NCI-H1930 (cell line): ENCODE data around the gene ABCD3.
A peak's percentile ranks its signal among the peaks of the same experiment; 100 is the strongest.
"Not testable (repeated sequence)": the region's sequence is repeated elsewhere in the genome, so short reads cannot be mapped to it uniquely, and the experiment has no call there.

Experiments used
- DNase-seq, 2 experiments: peaks; one replicate each; lab custom pipeline; 2025; lab: John Stamatoyannopoulos, UW

ABCD3 gene

GRCh38 chr1:94417978-94418663 lies at the start of gene ABCD3:
Gene ABCD3, plus strand, starts transcription at chr1:94418389. Its CDS starts 90 bp downstream, at chr1:94418479.
- peak; percentile 91 to 94 for DNase-seq

- not testable (repeated sequence) for DNase-seq
Observed at GRCh38 chr1:94372771-94373170, 45.4 kb upstream of the ABCD3 start.

GRCh38 chr1:94373311-94373710 lies 44.9 kb upstream of the ABCD3 start:
- DNase-seq, result not testable (repeated sequence)

- not testable (repeated sequence) for DNase-seq
Observed at GRCh38 chr1:94375666-94376065, 42.5 kb upstream of the ABCD3 start.

GRCh38 chr1:94378493-94378892 lies 39.7 kb upstream of the ABCD3 start:
- DNase-seq, result not testable (repeated sequence)

- DNase-seq, result no peak
Observed at GRCh38 chr1:94379615-94380014, 38.6 kb upstream of the ABCD3 start.

- DNase-seq, result no peak
Observed at GRCh38 chr1:94382201-94382600, 36.0 kb upstream of the ABCD3 start.

GRCh38 chr1:94383966-94384408 lies 34.2 kb upstream of the ABCD3 start:
- DNase-seq, result no peak

GRCh38 chr1:94384485-94385265 lies 33.5 kb upstream of the ABCD3 start:
- DNase-seq, result no peak

- DNase-seq, result no peak
Observed at GRCh38 chr1:94385308-94385929, 32.8 kb upstream of the ABCD3 start.

- DNase-seq, result no peak
Observed at GRCh38 chr1:94389298-94389697, 28.9 kb upstream of the ABCD3 start.

- no peak for DNase-seq
Observed at GRCh38 chr1:94394247-94394646, 23.9 kb upstream of the ABCD3 start.

- DNase-seq, result no peak
Observed at GRCh38 chr1:94395231-94395630, 23.0 kb upstream of the ABCD3 start.

- DNase-seq, result no peak
Observed at GRCh38 chr1:94395748-94396309, 22.4 kb upstream of the ABCD3 start.

GRCh38 chr1:94396356-94397010 lies 21.7 kb upstream of the ABCD3 start:
- DNase-seq, result no peak

- no peak for DNase-seq
Observed at GRCh38 chr1:94398356-94398755, 19.8 kb upstream of the ABCD3 start.

GRCh38 chr1:94399453-94399852 lies 18.7 kb upstream of the ABCD3 start:
- DNase-seq, result no peak

- DNase-seq, result no peak
Observed at GRCh38 chr1:94401206-94401605, 17.0 kb upstream of the ABCD3 start.

GRCh38 chr1:94406446-94406845 lies 11.7 kb upstream of the ABCD3 start:
- no peak for DNase-seq

- no peak for DNase-seq
Observed at GRCh38 chr1:94408104-94408830, 9.9 kb upstream of the ABCD3 start.

GRCh38 chr1:94411237-94411636 lies 7.0 kb upstream of the ABCD3 start:
- DNase-seq, result no peak
